Stimulated activated CD8-positive, alpha-beta memory T cell treated with anti-CD3 and anti-CD28 coated beads, Interleukin-15, amount 100 ng/mL, for 4 hours (primary cell): ENCODE measurements around the gene PCIF1.
"Not testable (repeated sequence)": the region's sequence is repeated elsewhere in the genome, so short reads cannot be mapped to it uniquely, and the experiment has no call there.

ENCODE experiments used
- DNase-seq, 2 donors: peaks; one replicate each; pipeline ENCODE4 v3.0.0-alpha.2; 2020; ENCODE audit warnings: low read depth in 2 of 2

Gene PCIF1

GRCh38 chr20:45924391-45925261 lies 9.9 kb upstream of the PCIF1 start:
- no peak for DNase-seq

GRCh38 chr20:45925821-45926506 lies 8.5 kb upstream of the PCIF1 start:
- DNase-seq, result no peak

GRCh38 chr20:45926731-45927070 lies 7.8 kb upstream of the PCIF1 start:
- no peak for DNase-seq

GRCh38 chr20:45927071-45927878 lies 7.2 kb upstream of the PCIF1 start:
- DNase-seq, result no peak

- not testable (repeated sequence) for DNase-seq
These were observed 2.8 kb upstream of the PCIF1 start for GRCh38 chr20:45931680-45932079.

GRCh38 chr20:45933266-45934045 lies 1.0 kb upstream of the PCIF1 start:
- DNase-seq, result peak; percentile 14 to 21

GRCh38 chr20:45934046-45934585 lies 367 bp upstream of the PCIF1 start:
- DNase-seq, result peak; percentile 23 to 25

GRCh38 chr20:45935416-45936046 lies 1.0 kb downstream of the PCIF1 start:
- no peak for DNase-seq

GRCh38 chr20:45937765-45938164 lies 3.3 kb downstream of the PCIF1 start:
- no peak for DNase-seq

- DNase-seq, result no peak
These were observed 4.4 kb downstream of the PCIF1 start for GRCh38 chr20:45938727-45939438.

- DNase-seq, result no peak
These were observed 5.6 kb downstream of the PCIF1 start for GRCh38 chr20:45940053-45940452.

- DNase-seq, result no peak
These were observed 6.0 kb downstream of the PCIF1 start for GRCh38 chr20:45940469-45940868.

GRCh38 chr20:45943613-45944012 lies 9.1 kb downstream of the PCIF1 start:
- no peak for DNase-seq

- DNase-seq, result no peak
These were observed 9.9 kb downstream of the PCIF1 start for GRCh38 chr20:45944151-45944964.

GRCh38 chr20:45944965-45945677 lies 10.6 kb downstream of the PCIF1 start:
- DNase-seq, result no peak

GRCh38 chr20:45945678-45946148 lies 11.2 kb downstream of the PCIF1 start:
- DNase-seq, result no peak

- DNase-seq, result peak; percentile 48 to 56
These were observed 11.9 kb downstream of the PCIF1 start for GRCh38 chr20:45946149-45946970.
